ENCODE results near the gene CFAP53. TPM values are rescaled to one million over a fixed set of nuclear protein-coding genes. Genes with fewer than 3 reads are reported as not detected.

The CFAP53 gene
- polyA plus RNA-seq, 6 donors from 2014 or later, result 0.27 TPM; not detected in 5

DNA sequence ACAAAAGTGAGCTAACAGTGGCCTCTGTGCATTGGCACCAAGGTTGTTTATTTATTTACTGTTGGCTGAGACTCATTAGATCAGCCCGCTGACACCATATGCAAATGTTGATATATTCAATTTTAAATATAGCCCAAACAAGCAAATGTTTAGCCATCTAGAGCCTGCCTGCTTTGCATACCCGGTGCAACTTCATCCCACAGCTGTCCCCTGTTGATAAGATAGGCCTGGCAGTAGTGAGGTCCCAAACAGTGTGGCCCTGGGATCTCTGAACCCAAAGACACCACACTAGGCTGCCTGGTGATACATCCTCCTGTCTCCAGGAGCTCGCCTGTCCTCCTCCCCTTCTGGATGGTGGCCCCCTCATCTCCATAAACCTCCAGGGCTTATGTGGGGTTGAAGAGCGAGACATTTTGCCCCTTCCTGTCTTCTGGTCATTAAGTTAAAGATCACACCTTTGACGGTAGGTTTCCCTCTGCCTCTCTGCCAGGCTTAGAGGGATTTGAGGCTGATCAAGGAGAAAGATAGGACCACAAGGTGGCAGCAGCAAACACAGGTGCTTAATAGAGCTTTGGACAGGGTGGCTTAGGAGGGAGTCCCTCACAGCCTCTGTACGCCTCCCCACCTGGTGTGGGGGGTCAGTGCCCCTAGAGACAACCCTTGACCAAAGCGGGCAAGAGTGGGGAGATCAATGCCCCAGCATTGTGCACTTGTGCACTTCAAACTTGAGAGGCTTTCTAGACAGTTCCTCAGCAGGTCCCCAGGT lies 47.7 kb downstream of the CFAP53 start:
- no peak overlapping the region for H3K4me3 Mint-ChIP-seq
- H3K4me1 Mint-ChIP-seq, result peaks cover 0 to 7% (median 0%) of the 10 kb centered on the region in 3 donors
- DNase-seq, result peak; percentile 33
- peaks cover 0 to 11% of the 10 kb centered on the region in 2 donors for H3K36me3 Mint-ChIP-seq
- H3K27ac Mint-ChIP-seq, result peak overlapping the region in 1 of 6 donors; percentile 20
- peaks cover 8 to 33% (median 15%) of the 10 kb centered on the region in 7 donors for H3K9me3 Mint-ChIP-seq
- H3K27me3 Mint-ChIP-seq, result peaks cover 27 to 53% (median 47%) of the 10 kb centered on the region in 3 donors
- ATAC-seq (ENCODE audit: low read depth in 2 of 2), result peak; percentile 63 to 69

DNA sequence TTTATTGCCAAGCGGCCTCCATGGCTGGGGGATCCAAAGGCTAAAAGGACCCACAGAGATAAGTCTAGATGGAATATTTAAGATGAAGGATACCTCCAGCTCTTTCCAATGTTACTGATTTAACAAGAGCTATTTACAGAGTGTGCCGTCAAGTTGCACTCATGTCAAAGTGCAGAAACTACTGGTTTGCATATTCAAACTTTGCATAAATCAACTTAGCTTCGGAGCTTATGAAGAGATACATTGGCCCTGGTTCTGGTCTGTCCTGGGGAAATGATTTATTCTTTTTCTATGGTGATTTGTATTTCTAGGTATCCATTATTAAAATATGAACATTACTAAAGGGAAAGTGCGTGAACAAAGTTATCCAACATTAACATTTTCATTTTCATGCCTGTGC lies 57.0 kb downstream of the CFAP53 start:
- ATAC-seq (ENCODE audit: low read depth in 2 of 2) (no peak), DNase-seq (no peak)
- Mint-ChIP-seq H3K9me3 (no peaks in the 10 kb centered on the region), H3K4me1 (peaks cover 0 to 4% (median 3%) of the 10 kb centered on the region in 3 donors), H3K4me3 (no peak overlapping the region), H3K36me3 (peaks cover 7 to 8% of the 10 kb centered on the region in 2 donors), H3K27me3 (peaks cover 53 to 67% (median 57%) of the 10 kb centered on the region in 3 donors), H3K27ac (no peak overlapping the region)

DNA sequence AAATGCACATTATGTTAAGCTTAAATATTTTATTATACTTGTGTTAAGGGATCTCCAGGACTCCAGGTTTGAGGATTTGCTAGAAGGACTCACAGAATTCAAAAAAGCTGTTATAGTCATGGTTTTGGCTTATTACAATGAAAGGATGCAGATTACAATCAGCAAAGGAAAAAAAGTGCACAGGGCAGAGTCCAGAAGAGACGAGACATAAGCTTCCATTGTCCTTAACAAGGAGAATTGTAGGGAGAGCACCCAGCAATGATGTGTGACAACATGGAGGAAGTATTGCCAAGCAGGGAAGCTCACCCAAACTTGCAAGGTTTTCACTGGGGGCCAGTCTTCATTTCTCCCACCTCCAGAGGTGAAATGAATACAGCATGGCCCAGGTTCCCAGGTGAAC lies 58.6 kb downstream of the CFAP53 start:
- DNase-seq, result no peak
- Mint-ChIP-seq H3K36me3 (peaks cover 7 to 8% of the 10 kb centered on the region in 2 donors), H3K4me3 (no peak overlapping the region), H3K27ac (peak overlapping the region in 1 of 6 donors; percentile 60), H3K27me3 (peaks cover 57 to 74% (median 66%) of the 10 kb centered on the region in 3 donors), H3K4me1 (peaks cover 0 to 13% (median 12%) of the 10 kb centered on the region in 3 donors), H3K9me3 (no peaks in the 10 kb centered on the region)
- no peak for ATAC-seq (ENCODE audit: low read depth in 2 of 2)

DNA sequence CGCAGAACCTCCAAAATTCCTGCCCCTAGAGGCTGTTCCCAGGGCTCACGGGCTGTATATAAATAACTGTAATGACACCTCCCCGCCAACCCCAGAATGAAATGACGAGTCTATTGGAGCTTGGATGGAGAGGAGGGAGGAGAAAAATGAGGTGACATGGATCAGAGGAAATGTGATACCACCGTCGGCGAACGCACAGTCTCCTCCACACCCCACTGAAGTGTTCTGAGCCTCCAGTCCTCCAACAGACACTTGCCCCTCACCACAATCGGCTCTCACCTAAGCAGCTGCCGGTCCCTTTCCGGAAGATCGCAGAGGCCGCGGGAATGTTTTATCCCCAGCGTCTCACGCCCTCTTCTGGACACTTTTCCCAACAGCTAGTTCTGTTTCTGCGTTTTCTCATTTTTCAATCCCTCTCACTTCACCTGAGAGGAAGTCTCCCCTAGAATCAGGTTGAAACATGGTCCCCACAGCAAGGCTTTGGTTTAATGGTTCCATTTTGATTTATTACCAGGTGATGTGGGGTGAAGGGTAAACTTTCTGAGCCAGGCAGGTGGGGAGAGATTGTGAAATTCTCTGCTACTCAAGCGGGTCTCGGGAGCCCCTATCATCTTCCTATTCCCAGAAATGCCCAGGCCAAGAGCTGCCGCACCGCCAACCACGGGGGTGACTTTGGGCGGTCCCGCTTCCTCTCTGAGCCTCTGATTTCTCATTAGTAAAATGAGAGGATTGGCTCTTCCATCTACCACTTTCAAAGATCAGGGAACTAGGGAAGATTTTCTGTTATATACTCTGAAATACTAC lies 62.3 kb downstream of the CFAP53 start:
- peaks cover 66 to 72% (median 66%) of the 10 kb centered on the region in 3 donors for H3K27me3 Mint-ChIP-seq
- H3K9me3 Mint-ChIP-seq, result peaks cover 5 to 17% (median 13%) of the 10 kb centered on the region in 7 donors
- H3K4me1 Mint-ChIP-seq, result peaks cover 0 to 13% (median 12%) of the 10 kb centered on the region in 3 donors
- H3K36me3 Mint-ChIP-seq, result peaks cover 8 to 21% of the 10 kb centered on the region in 2 donors
- no peak for ATAC-seq (ENCODE audit: low read depth in 2 of 2)
- peak overlapping the region in 1 of 8 donors; percentile 7 for H3K4me3 Mint-ChIP-seq
- DNase-seq, result no peak
- H3K27ac Mint-ChIP-seq, result peak overlapping the region in 2 of 6 donors; percentile 52 to 72

DNA sequence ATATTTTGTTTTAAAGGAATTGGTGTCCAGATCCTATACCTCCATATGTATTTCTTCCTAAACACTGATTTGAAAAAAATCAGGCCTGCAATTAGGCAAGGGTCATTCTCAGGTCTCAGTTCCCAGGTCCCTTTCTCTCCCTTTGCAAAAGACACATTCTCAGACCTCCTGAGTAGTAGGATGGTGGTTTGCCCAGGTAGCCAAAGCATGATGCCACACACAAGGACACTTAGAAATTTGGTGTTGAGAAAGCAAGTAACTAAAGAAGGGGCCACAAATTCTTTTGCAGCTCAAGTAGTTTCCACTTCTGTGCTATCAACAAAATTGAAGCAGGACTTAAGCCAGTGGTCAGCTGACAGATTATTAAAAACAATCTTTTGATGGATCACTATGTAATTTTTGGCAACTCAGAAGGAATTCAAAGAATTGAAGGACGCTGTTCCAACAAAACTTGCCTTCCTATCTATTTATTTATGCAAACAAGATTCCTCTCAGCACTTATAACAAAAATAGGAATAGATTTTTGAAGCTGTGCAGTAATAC lies 64.7 kb downstream of the CFAP53 start:
- Mint-ChIP-seq H3K4me1 (peaks cover 0 to 13% (median 12%) of the 10 kb centered on the region in 3 donors), H3K4me3 (no peak overlapping the region), H3K27ac (no peak overlapping the region), H3K27me3 (peaks cover 75 to 87% (median 80%) of the 10 kb centered on the region in 3 donors), H3K9me3 (peaks cover 5 to 20% (median 13%) of the 10 kb centered on the region in 7 donors), H3K36me3 (peaks cover 8 to 28% of the 10 kb centered on the region in 2 donors)
- no peak for DNase-seq
- no peak for ATAC-seq (ENCODE audit: low read depth in 2 of 2)

DNA sequence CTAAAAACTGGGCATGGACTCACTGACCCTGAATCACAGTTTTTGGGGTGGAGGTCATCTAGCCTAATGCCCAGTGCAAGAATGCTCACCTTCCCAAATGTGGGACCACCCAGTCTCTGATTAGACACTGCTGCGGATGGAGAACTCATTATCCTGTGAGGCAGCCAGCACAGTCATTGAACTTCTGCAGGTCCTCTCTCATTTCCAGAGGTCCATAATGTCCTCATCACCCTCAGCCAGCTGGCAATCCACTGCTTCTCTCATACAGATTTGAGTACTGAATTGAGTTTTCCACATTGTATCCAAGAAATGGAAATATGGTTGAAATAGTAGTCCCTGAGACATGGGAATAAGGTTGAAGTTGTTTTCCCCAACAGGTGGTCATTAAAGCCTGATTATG lies 66.4 kb downstream of the CFAP53 start:
- Mint-ChIP-seq H3K27ac (no peak overlapping the region), H3K4me3 (no peak overlapping the region), H3K27me3 (peaks cover 73 to 85% (median 79%) of the 10 kb centered on the region in 3 donors), H3K4me1 (peaks cover 5 to 20% (median 16%) of the 10 kb centered on the region in 3 donors), H3K9me3 (peaks cover 5 to 23% (median 13%) of the 10 kb centered on the region in 7 donors), H3K36me3 (peaks cover 4 to 21% of the 10 kb centered on the region in 2 donors)
- ATAC-seq (ENCODE audit: low read depth in 2 of 2) (no peak), DNase-seq (no peak)

DNA sequence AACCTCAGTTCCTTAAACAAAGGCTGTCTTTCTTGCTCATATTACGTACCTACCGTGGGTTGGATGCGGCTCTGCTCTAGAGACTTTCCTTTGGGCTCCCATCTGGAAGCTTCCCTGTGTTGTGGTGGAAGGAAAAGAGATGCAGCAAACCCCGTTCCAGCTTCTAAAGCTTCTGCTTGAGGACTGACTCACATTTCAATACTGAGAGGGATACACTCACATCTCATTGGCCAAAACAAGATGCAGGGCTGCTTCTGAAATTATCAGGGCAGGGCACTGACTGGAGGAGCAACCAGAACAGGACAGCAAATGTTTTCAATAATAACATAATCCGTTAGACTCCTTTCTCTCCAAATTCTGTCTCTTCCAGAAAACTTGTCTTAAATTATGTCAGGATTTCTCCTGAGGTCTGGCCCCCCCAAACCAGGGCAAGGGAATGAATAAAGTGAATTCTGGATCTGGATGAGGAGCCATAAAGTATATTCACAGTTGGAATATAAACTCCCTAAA lies 66.9 kb downstream of the CFAP53 start:
- Mint-ChIP-seq H3K9me3 (peaks cover 5 to 23% (median 13%) of the 10 kb centered on the region in 7 donors), H3K4me1 (peaks cover 5 to 17% (median 14%) of the 10 kb centered on the region in 3 donors), H3K27ac (no peak overlapping the region), H3K36me3 (peaks cover under 1 to 21% of the 10 kb centered on the region in 2 donors), H3K4me3 (peak overlapping the region in 1 of 8 donors; percentile 65), H3K27me3 (peaks cover 68 to 80% (median 74%) of the 10 kb centered on the region in 3 donors)
- DNase-seq, result no peak
- no peak for ATAC-seq (ENCODE audit: low read depth in 2 of 2)

DNA sequence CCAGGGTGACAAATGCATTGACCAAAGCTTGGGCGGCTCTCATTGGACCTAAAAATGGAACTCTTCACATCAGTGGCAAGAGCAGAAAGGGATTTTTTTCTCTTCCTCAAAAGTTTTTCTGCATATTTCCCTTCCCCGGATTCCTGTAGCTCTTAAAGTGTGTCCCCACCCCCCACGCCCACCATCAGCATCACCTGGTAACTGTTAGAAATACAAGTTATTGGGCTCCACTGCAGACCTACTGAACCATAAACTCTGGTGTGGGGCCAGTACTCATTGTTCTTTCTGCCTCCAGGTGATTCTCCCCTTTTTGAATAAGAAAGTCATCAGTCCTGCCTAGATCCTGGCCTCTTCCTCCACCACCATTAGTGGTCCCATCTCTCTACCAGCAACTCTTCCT lies 70.0 kb downstream of the CFAP53 start:
- no peak for DNase-seq
- Mint-ChIP-seq H3K9me3 (peaks cover 5 to 18% (median 12%) of the 10 kb centered on the region in 7 donors), H3K27ac (no peak overlapping the region), H3K4me1 (peaks cover 10 to 19% (median 14%) of the 10 kb centered on the region in 3 donors), H3K36me3 (peaks cover 0 to 21% of the 10 kb centered on the region in 2 donors), H3K4me3 (peak overlapping the region in 5 of 8 donors; percentile 36 to 67 (median 60)), H3K27me3 (peaks cover 60 to 80% (median 78%) of the 10 kb centered on the region in 3 donors)
- no peak for ATAC-seq (ENCODE audit: low read depth in 2 of 2)

DNA sequence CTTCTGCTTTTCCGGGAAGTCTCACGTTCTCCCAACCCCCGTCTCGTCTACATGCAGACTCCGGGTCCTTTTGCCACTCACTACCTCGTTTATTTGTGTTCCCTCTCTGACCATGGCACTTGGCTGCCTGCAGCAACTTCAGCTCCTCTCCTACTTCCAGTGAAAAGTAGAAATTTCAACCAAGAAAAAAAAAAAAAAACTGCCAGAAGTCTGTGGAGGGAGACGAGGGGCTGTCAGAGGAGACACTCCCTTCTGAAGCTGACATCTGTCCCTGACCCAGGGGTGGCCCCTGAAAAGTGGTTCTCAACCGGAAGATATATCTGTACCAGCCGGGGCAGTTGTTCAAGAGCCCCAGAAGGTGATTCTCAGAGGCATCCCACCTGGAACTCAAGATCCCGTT lies 70.6 kb downstream of the CFAP53 start:
- no peak for DNase-seq
- Mint-ChIP-seq H3K4me3 (peak overlapping the region; percentile 60 to 83 (median 76)), H3K27ac (no peak overlapping the region), H3K36me3 (peaks cover 0 to 15% of the 10 kb centered on the region in 2 donors), H3K27me3 (peaks cover 59 to 78% (median 74%) of the 10 kb centered on the region in 3 donors), H3K9me3 (peaks cover 5 to 12% (median 6%) of the 10 kb centered on the region in 7 donors), H3K4me1 (peaks cover 10 to 19% (median 14%) of the 10 kb centered on the region in 3 donors)
- no peak for ATAC-seq (ENCODE audit: low read depth in 2 of 2)

DNA sequence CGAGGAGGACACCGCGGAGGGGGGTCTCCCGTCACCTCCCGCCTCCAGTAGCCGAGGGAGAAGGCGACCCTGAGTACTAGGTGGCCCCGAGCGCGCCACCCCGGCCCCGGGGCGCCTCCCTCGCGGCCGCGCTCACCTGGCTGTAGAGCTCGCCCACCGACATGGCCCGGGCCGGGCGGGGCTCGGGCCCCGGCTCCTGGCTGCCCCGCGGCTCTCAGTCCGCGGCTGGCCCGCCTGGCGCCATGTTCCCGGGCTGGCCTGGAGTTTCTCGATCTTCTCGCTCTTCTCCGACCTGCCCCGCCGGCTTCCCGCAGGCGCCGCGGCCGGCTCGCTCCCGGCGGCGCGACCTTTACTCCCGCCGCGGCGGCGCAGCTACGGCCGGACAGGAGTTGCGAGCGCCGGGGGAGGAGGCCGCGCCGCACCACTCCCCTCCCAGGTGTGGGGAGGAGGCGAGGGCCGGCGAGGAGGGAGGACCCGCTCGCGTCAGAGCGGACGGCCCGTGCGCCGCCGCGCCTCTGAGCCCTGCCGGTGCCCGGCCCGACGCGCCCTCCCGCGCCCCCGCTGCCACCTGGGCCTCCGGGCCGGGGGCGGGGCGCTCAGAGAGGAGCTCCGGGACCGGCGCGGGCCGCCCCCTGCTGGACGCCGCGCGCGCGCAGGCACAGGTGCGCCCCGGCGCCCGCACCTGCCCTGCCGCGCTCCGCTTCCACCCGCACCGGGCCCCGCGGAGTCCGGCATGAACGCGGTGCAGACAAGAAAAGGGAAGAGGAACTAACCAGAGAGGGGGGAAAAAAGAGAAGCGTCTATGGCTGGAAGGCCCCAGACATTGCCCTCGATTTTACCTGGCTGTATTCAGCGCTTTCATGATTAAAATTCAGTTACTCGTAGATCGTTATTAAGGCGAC lies 71.4 kb downstream of the CFAP53 start, which contains the start of gene MYO5B:
Gene MYO5B, minus strand, starts transcription at position 517 of the 902 bp plus-strand sequence. Its CDS starts 354 bp downstream, at position 163.
- H3K27me3 Mint-ChIP-seq, result peaks cover 52 to 77% (median 66%) of the 10 kb centered on the region in 3 donors
- DNase-seq (peak; percentile 48), ATAC-seq (ENCODE audit: low read depth in 2 of 2) (peak; percentile 87 to 88)
- H3K36me3 Mint-ChIP-seq, result peaks cover 0 to 7% of the 10 kb centered on the region in 2 donors
- peaks cover 0 to 5% (median 0%) of the 10 kb centered on the region in 7 donors for H3K9me3 Mint-ChIP-seq
- H3K4me3 Mint-ChIP-seq, result peak within 1 kb of the TSS; percentile 60 to 86 (median 77)
- H3K4me1 Mint-ChIP-seq, result peaks cover 10 to 19% (median 14%) of the 10 kb centered on the region in 3 donors
- H3K27ac Mint-ChIP-seq, result no peak within 1 kb of the TSS

DNA sequence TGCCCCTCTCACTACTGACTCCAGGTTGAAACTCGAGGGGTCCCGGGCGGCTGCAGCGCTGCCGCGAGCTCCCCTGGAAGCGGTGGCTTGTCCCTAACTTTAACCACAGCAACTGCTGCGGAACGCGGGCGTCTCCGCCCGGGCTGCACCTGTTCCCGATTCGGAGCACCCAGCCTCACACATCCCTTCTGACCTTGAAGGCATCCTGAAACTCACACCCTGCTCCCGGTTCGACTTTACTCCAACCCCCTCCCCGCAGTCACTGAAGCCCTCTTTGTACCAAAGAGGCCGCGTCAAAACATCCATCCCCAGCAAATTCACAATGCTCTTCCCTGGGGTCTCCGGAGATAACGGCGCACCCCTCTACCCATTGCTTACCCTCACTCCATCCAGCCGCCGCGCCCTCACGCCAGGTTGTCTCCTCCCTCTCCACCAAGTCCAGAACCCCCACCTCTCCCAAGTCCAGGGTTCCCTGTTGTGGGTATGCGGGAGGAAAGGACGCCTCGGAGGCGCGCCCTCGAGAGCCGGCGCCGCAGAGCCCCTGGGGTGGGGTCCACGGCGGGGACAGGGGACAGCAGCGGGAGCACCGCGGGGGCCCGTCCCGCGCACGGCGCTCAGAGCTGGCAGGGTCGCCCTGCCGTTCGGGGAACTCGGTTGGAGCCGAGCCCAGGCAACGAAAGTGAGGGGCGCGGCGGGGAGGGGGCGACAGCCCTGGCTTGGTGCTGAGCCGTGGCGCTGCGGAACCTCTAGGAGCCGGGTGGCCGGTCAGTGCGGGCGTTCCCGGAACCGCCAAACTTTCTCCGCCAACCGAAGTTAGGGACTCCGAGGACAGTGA lies 72.3 kb downstream of the CFAP53 start:
- Mint-ChIP-seq H3K27ac (no peak overlapping the region), H3K27me3 (peaks cover 44 to 80% (median 58%) of the 10 kb centered on the region in 3 donors), H3K9me3 (peaks cover 0 to 5% (median 0%) of the 10 kb centered on the region in 7 donors), H3K36me3 (peaks cover 0 to 7% of the 10 kb centered on the region in 2 donors), H3K4me1 (peaks cover 10 to 19% (median 14%) of the 10 kb centered on the region in 3 donors), H3K4me3 (peak overlapping the region; percentile 58 to 86 (median 71))
- ATAC-seq (ENCODE audit: low read depth in 2 of 2), result no peak
- DNase-seq, result no peak
